Breast epithelium (tissue), 4 donors: ENCODE measurements around the gene FOS. TPM values are rescaled to one million over a fixed set of nuclear protein-coding genes. Genes with fewer than 3 reads are reported as not detected.

Experiments used
- DNase-seq, 2 donors: peaks; one replicate each; pipeline ENCODE4 v3.0.0-alpha.2; 2019; ENCODE audit warnings: low spot score in 2 of 2
- H3K27ac ChIP-seq, 2 donors: fragments of 200-600 bp; sonication (generic) in 1 of 2; one replicate each; pipeline ENCODE4 v1.5.1; 2016 to 2019; ENCODE audit warnings: mild to moderate bottlenecking in 1 of 2
- H3K27me3 ChIP-seq, 2 donors: fragments of 200-600 bp; sonication (generic) in 1 of 2; one replicate each; pipeline versions ENCODE4 v1.5.1 to v1.6.0; 2017 to 2019; ENCODE audit warnings: control low read depth in 1 of 2, mild to moderate bottlenecking in 1 of 2
- H3K36me3 ChIP-seq: fragments of 200-600 bp; one replicate; pipeline ENCODE4 v1.5.1; 2019
- H3K4me1 ChIP-seq, 2 donors: fragments of 200-600 bp; sonication (generic); one replicate each; pipeline ENCODE4 v1.5.1; 2016 to 2019; ENCODE audit warnings: control low read depth in 1 of 2
- H3K4me3 ChIP-seq, 3 donors: fragments of 200-600 bp; sonication (generic); 1 replicate in 2 of 3; 2 replicates in 1 of 3; pipeline ENCODE4 v1.5.1; 2016 to 2019; ENCODE audit warnings: mild to moderate bottlenecking in 3 of 3, moderate library complexity in 2 of 3
- H3K9me3 ChIP-seq, 2 donors: fragments of 200-600 bp; sonication (generic) in 1 of 2; one replicate each; pipeline ENCODE4 v1.5.1; 2016 to 2019; ENCODE audit warnings: control low read depth in 1 of 2
- POLR2A ChIP-seq: fragments of 450-650 bp; IDR thresholded peaks from one replicate; pipeline ENCODE4 v1.6.1; 2016; ENCODE audit warnings: antibody characterized with exemption, mild to moderate bottlenecking, moderate library complexity
- POLR2AphosphoS5 ChIP-seq, 3 donors: sonication (generic); formaldehyde crosslinking; IDR thresholded peaks; one replicate each; pipeline ENCODE4 v1.6.1; 2017; ENCODE audit warnings: antibody characterized with exemption in 3 of 3
- intact Hi-C: fragments of 100-400 bp; cut with DNase I; formaldehyde crosslinking; loops from one replicate; pipeline ENCODE4 v1.15.1; 2023; ENCODE audit warnings: low total_unique reads
- total RNA-seq, 3 donors: library from RNA; depleted of rRNA; stranded (reverse); fragments of >200 nt; gene quantifications; one replicate each; pipeline ENCODE4 v1.1.0, GENCODE V29; 2016
- TF ChIP-seq, protein P1 (sequence below), 3 donors: fragments of 450-650 bp; IDR thresholded peaks; one replicate each; pipeline ENCODE4 v1.5.1; 2016 to 2017; ENCODE audit warnings: antibody characterized with exemption in 3 of 3, mild to moderate bottlenecking in 3 of 3, moderate library complexity in 3 of 3

Gene FOS
- 100 to 1,000 TPM; 398 to 629 (median 549) TPM for total RNA-seq

DNA sequence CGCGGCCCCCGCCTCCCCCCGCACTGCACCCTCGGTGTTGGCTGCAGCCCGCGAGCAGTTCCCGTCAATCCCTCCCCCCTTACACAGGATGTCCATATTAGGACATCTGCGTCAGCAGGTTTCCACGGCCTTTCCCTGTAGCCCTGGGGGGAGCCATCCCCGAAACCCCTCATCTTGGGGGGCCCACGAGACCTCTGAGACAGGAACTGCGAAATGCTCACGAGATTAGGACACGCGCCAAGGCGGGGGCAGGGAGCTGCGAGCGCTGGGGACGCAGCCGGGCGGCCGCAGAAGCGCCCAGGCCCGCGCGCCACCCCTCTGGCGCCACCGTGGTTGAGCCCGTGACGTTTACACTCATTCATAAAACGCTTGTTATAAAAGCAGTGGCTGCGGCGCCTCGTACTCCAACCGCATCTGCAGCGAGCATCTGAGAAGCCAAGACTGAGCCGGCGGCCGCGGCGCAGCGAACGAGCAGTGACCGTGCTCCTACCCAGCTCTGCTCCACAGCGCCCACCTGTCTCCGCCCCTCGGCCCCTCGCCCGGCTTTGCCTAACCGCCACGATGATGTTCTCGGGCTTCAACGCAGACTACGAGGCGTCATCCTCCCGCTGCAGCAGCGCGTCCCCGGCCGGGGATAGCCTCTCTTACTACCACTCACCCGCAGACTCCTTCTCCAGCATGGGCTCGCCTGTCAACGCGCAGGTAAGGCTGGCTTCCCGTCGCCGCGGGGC, at the start of gene FOS:
TSS of gene FOS (plus strand) at position 407 of the 731 bp plus-strand sequence. CDS start at position 562, 155 bp downstream.
- H3K4me1 ChIP-seq: peaks cover 0 to 3% of the 10 kb centered on the region in 2 donors
- no peaks in the 10 kb centered on the region for H3K27me3 ChIP-seq
- TF ChIP-seq POLR2A (peak; percentile 100), POLR2AphosphoS5 (IDR thresholded peaks at IDR 0.05) (peak; percentile 100)
- TF ChIP-seq, protein P1, sequence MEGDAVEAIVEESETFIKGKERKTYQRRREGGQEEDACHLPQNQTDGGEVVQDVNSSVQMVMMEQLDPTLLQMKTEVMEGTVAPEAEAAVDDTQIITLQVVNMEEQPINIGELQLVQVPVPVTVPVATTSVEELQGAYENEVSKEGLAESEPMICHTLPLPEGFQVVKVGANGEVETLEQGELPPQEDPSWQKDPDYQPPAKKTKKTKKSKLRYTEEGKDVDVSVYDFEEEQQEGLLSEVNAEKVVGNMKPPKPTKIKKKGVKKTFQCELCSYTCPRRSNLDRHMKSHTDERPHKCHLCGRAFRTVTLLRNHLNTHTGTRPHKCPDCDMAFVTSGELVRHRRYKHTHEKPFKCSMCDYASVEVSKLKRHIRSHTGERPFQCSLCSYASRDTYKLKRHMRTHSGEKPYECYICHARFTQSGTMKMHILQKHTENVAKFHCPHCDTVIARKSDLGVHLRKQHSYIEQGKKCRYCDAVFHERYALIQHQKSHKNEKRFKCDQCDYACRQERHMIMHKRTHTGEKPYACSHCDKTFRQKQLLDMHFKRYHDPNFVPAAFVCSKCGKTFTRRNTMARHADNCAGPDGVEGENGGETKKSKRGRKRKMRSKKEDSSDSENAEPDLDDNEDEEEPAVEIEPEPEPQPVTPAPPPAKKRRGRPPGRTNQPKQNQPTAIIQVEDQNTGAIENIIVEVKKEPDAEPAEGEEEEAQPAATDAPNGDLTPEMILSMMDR (IDR thresholded peaks at IDR 0.05): peak; percentile 31 to 53 (median 31)
- no peaks in the 10 kb centered on the region for H3K36me3 ChIP-seq
- peak; percentile 92 to 94 for DNase-seq
- no peaks in the 10 kb centered on the region for H3K9me3 ChIP-seq
- H3K27ac ChIP-seq: peak within 1 kb of the TSS; percentile 100
- H3K4me3 ChIP-seq: peak within 1 kb of the TSS; percentile 87 to 93 (median 88)
- intact Hi-C loops: no loop called here

DNA sequence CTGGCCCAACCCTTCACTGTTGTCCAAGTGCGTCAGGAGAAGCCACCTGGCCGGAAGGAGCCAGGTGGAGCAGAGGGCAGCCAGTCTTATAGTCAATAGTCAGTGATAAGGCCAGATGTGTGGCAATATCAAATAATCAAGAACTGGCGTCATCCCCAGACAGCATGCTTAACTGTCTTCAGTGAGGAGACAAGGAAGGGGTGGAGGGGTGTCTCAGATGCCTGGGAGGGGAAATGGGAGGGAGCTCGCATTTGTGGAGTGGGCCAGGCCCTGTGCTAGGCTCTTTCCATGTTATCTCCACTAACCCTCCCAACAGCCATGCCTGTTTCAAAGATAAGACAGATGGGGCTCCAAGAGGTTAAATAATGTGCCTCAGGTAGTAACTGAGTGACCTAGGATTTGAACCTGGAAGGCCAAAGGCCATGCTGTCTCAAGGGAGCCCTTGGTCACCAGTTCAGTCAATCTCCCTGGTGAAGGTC, 48.9 kb upstream of the FOS start:
- TF ChIP-seq POLR2AphosphoS5 (IDR thresholded peaks at IDR 0.05) (no peak), POLR2A (no peak)
- TF ChIP-seq, protein P1 (IDR thresholded peaks at IDR 0.05): no peak
- peak overlapping the region; percentile 74 to 84 for H3K27ac ChIP-seq
- intact Hi-C loops: no loop called here

DNA sequence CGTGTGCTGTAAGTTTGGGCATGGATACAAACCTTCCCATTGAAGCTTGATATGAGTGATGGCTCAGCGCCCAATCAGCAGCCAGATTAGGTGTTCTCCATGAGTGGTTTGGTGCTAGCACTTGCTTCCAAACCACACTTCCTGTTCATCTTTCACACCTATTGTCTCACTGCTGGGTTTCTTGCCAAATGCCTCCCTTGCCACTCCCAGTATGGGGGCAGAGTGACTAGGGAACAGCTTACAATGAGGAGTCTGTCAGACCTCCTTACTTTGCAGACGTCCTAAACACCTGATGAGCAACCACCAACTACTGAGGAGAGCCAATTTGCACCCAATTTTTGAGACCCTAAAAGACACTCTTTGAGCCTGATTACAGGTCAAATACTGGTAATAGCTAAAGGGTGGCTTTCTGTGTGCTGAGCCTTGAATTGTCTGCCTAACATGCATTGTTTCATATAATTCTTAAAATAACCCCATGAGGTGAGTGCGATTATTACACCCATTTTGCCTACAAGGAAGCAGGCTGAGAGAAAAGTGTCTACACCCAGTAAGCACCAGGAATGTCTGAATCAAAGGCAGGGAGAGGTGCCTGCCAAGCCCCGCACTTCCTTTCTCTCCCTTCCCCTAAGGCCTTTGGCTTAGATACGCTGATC, 48.4 kb upstream of the FOS start:
- no peak overlapping the region for H3K4me3 ChIP-seq
- H3K36me3 ChIP-seq: no peaks in the 10 kb centered on the region
- DNase-seq: peak; percentile 56 to 76
- no peaks in the 10 kb centered on the region for H3K9me3 ChIP-seq
- TF ChIP-seq, protein P1 (IDR thresholded peaks at IDR 0.05): peak; percentile 24 to 70 (median 48)
- TF ChIP-seq POLR2A: no peak
- H3K27me3 ChIP-seq: no peaks in the 10 kb centered on the region
- peaks cover 2 to 5% of the 10 kb centered on the region in 2 donors for H3K4me1 ChIP-seq
- intact Hi-C loops: no loop called here
- peak overlapping the region; percentile 74 to 84 for H3K27ac ChIP-seq

More for the DNA sequence above, 48.9 kb upstream of the FOS start:
- Histone ChIP-seq H3K36me3 (no peaks in the 10 kb centered on the region), H3K4me1 (peaks cover 2 to 5% of the 10 kb centered on the region in 2 donors), H3K4me3 (no peak overlapping the region), H3K27me3 (no peaks in the 10 kb centered on the region), H3K9me3 (no peaks in the 10 kb centered on the region)
- DNase-seq: no peak

DNA sequence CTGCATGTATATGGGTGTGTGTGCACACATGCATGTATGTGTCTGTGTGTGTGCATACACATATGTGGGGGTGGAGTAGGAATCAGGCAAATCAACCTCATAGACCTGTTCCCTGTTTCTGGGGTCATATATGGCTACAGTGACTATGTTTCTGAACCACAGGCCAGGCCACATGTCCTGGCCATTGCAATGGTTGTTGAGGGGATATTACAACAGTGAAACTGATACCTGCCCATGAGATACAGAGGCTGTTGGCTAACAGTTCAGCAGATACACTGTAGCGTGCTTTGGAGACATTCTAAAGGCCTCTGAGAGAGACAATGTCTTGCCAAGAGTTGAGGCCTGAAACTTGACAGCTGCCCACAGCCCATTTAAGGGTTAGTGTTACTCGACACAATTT, 47.3 kb upstream of the FOS start:
- Histone ChIP-seq H3K4me1 (peaks cover 2 to 5% of the 10 kb centered on the region in 2 donors), H3K27me3 (no peaks in the 10 kb centered on the region), H3K4me3 (no peak overlapping the region), H3K9me3 (no peaks in the 10 kb centered on the region), H3K27ac (peak overlapping the region; percentile 13 to 84), H3K36me3 (no peaks in the 10 kb centered on the region)
- TF ChIP-seq POLR2A (no peak), POLR2AphosphoS5 (IDR thresholded peaks at IDR 0.05) (no peak)
- TF ChIP-seq, protein P1 (IDR thresholded peaks at IDR 0.05): no peak
- DNase-seq: no peak
- intact Hi-C loops: no loop called here

DNA sequence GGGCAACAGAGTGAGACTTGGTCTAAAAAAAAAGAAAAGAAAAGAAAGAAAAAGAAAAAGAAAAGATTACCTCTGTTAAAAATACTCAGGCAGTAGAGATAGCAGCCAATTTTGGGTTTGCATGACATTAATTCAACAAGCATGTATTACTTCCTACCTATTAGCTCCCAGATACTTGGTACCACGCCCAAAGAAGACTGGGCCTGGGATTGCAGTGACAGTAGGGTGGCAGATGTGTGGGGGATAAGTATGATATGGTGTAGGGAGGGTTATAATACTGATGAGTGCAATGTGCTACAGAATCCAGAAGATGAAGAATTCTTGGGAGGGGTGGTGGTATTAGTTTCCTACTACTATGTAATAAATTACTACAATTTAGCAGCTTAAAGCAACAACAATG, 46.4 kb upstream of the FOS start:
- Histone ChIP-seq H3K27me3 (no peaks in the 10 kb centered on the region), H3K4me3 (no peak overlapping the region), H3K4me1 (peaks cover 2 to 5% of the 10 kb centered on the region in 2 donors), H3K36me3 (no peaks in the 10 kb centered on the region), H3K9me3 (no peaks in the 10 kb centered on the region), H3K27ac (no peak overlapping the region)
- intact Hi-C loops: no loop called here
- TF ChIP-seq POLR2AphosphoS5 (IDR thresholded peaks at IDR 0.05): no peak
- TF ChIP-seq, protein P1 (IDR thresholded peaks at IDR 0.05): no peak
- no peak for TF ChIP-seq POLR2A
- DNase-seq: no peak
